ENCODE measurements around the gene JAM3.

DNA sequence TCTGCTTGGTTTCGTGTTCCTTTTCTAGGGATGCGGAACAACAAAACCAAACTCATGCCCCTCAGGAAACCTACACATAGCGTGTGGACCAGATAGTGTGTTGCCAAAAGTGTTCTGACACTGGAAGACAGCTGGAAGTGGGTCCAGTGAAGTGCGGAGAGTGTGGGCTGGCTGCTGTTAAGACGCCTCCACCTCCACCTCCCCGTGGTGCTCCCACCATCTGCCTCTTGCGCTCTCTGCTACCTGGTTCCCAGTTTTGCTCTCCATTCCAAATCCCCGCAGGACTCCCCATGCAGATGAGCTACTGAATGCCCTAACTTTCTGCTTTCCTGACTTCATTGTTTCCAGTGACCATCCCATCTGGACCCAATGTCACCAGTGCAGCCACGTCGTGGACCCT lies 103.1 kb downstream of the JAM3 start:
- TF ChIP-seq ZNF274 (IDR thresholded peaks at IDR 0.05; ENCODE audit: low read depth, low read length) (no peak), SUZ12 (IDR thresholded peaks at IDR 0.05; ENCODE audit: extremely low read depth, insufficient read depth, insufficient read length) (no peak), YY1 (IDR thresholded peaks at IDR 0.05; ENCODE audit: insufficient read depth, insufficient read length) (no peak)
